Hematopoietic multipotent progenitor cell treated with erythropoietin and hydrocortisone succinate and interleukin-3 and kit ligand, for 15 days (in vitro differentiated cells): ENCODE data around the gene RYR3.
A peak's percentile ranks its signal among the peaks of the same experiment; 100 is the strongest.
"Not testable (repeated sequence)": the region's sequence is repeated elsewhere in the genome, so short reads cannot be mapped to it uniquely, and the experiment has no call there.

Experiments used
- DNase-seq: peaks from one replicate; pipeline ENCODE4 v3.0.0-alpha.2; 2015; ENCODE audit warnings: low spot score

The RYR3 gene

DNA sequence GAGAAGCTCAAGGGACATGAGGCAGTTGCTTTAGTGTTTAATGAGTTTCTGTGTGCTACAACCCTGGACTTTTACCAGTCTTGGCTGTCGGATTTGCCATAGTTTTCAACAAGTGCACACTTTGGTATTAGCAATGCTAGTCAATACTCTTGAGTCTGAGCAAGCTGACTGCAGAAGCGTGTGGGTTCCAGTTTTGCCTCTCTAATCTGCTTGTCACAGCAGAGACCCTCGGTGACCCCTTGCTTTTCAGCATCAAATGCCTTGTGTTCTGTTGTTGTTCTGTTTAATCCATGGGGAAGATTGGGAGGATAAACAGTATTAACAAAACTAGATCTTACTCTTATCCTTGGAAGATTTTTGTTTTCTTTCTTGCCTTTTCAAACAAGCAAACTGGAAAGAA, 463.2 kb downstream of the RYR3 start:
- DNase-seq = no peak

- no peak for DNase-seq
Observed at GRCh38 chr15:33778852-33779251, 468.1 kb downstream of the RYR3 start.

GRCh38 chr15:33780011-33780768, 469.4 kb downstream of the RYR3 start:
- DNase-seq = no peak

DNA sequence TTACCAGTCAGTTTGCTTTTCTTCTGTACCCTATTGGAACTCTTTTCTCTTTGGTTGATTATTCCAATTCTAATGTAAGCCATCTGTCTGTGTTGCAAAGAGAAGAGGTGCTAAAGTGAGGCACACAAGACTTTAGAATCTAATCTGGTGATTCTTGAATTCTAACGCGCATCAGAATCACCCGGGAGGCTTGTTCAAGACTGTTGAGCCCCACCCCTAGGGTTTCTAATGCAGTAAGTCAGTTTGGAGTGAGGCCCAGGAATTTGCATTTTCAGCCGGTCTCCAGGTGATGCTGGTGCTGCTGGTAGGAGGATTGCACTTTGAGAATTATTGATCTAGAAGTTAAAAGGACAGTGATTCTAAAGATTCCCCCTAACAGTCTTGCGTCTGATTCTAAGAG, 472.2 kb downstream of the RYR3 start:
- DNase-seq = no peak

DNA sequence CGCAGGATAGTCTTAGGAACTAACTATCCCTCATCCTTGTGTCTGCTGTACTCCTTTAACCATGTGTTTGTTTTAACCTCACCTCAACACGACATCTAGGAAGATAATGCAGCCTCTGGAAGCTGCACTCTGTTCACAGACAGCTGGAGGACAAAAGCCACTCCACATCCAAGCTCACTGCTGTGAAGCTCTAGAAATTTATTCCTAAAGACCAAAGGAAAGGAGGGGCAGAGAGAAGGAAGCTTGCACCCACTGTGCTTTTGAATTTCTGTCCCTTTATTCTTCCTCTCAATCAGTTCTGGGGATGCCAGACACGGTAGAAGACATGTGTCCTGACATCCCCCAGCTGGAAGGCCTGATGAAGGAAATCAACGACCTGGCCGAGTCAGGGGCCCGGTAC, 474.6 kb downstream of the RYR3 start:
- no peak for DNase-seq

GRCh38 chr15:33788906-33789540, 478.3 kb downstream of the RYR3 start:
- DNase-seq = no peak

- no peak for DNase-seq
Observed at GRCh38 chr15:33794453-33794852, 483.7 kb downstream of the RYR3 start.

- DNase-seq = no peak
Observed at GRCh38 chr15:33795070-33795469, 484.3 kb downstream of the RYR3 start.

GRCh38 chr15:33797651-33798050, 486.9 kb downstream of the RYR3 start:
- no peak for DNase-seq

GRCh38 chr15:33801954-33802353, 491.2 kb downstream of the RYR3 start:
- no peak for DNase-seq

GRCh38 chr15:33807665-33808064, 496.9 kb downstream of the RYR3 start:
- DNase-seq = peak; percentile 42

DNA sequence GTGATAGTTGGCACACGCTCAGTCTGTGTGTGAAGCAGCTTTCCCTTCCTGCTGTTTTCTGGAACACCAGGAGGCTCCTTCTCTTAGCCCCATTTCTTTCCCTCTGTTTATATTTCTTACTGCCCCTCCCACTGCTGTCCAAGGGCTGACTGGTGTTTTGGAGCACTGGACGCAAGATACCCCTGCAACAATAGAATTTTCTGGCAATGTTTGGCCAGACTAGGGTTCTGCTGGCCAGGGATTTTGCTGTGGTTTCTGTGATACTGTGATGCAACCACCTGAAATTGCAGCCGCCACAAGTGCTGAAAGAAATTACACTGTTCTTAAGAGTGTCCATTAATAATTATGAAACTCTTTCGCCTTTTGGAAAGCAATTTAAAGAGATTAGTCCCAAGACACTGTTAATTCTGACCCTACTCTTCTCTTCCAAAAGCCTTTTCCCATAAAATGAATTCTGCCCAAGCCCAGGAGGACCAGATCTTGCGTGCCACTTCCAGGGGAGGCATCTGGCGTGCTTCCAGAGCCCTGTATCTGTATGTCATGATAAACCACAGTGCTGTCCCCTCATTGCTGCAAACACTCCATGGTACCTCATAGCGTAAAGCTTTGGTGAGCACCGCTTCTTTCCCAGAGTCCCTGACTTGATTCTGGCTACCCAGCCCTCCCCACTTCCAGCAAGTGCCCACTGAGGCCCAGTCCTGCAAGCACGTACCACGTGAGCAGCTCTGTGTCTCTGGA, 498.1 kb downstream of the RYR3 start:
- peak; percentile 46 for DNase-seq

DNA sequence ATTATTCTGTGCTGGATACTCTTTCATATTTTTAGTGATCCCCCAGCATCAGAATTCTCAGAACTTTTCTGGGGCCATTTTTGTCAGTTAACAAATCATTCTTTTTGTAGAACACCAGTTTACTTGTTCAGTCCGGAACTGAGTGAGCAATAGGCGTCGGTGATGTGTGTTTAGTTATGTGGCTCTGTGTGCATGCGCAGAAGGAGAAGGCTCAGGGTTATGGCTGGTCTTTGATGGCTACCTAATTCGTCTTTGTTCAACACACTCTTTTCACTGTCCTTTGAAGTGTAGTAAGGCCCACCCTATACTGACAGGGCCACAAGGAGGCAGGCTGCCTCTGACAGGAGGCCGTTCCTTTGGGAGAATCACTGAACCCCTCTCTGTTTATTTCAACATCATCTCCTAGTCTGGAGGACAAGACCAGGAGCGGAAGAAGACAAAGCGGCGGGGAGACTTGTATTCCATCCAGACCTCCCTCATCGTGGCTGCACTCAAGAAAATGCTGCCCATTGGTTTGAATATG, 499.4 kb downstream of the RYR3 start:
- DNase-seq = no peak

DNA sequence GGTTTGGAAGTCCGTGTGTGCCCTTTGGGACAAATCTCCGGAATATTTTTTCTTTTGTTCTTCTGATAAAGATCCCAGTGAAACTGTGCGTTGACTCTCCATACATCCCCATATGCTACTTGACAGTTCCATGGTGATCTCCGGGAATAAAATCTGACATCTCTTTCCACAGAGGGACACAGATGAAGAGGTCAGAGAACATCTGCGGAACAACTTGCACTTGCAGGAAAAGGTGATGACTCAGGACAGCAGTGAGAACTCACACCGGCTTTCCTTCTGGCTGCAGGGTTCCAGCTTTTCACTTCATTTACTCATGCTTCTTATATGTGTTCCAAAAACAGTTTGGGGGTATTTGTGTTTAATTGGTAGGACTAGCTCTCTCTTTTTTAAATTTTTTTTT, 500.0 kb downstream of the RYR3 start:
- no peak for DNase-seq

DNA sequence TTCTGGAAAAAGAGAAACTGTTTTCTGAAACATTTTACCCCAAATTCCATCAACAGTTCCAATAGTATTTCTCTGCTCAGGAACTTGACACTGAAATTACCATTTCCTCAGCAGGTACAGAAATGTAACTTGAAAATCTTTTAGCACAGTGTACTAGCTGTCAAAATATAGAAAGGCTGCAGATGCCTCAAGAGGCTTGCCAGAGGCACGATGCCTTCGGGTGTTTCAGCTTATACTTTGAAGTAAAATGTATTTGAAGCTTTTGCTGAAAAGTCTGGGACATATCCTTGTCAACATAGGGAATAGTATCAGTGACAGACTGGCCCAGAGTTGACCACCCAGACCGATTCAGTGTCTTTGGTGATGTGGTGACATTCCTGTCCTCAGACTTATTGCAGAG, 503.1 kb downstream of the RYR3 start:
- DNase-seq = no peak

GRCh38 chr15:33819499-33819898, 508.7 kb downstream of the RYR3 start:
- not testable (repeated sequence) for DNase-seq

GRCh38 chr15:33822479-33822878, 511.7 kb downstream of the RYR3 start:
- no peak for DNase-seq

DNA sequence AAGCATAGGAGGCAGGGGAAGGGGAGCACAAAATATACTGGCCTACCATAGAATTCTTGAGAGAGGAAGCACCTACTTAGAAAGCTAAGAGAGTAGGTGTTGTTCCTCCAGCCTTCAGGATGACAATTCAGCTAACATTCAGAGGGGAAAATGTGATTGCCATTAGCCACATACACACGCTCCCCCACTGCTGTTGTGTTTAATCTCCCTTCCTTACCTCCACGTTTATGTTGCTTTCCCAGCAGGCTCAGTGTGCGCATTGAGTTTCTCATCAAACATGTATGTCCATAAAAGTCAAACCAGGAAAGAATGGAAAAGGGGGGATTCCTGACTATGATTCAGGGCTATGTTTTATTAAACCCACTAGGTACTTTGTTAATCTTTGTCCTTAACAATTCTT, 512.4 kb downstream of the RYR3 start:
- DNase-seq = no peak

DNA sequence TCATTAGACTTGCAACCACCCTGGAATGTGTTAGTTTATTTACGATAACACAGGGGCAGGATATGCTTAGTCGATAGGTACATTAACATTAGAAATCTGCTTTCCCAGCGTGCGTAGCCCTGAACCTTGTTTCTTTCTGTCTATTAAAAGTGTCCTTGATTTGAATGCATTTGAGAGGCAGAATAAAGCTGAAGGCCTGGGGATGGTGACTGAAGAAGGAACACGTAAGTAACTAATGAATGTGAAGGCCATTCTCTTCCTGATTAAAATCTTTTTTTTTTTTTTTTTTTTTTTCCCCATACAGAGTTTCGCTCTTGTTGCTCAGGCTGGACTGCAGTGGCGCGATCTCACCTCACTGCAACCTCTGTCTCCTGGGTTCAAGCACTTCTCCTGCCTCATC, 514.7 kb downstream of the RYR3 start:
- DNase-seq = no peak

GRCh38 chr15:33826201-33826600, 515.4 kb downstream of the RYR3 start:
- no peak for DNase-seq

DNA sequence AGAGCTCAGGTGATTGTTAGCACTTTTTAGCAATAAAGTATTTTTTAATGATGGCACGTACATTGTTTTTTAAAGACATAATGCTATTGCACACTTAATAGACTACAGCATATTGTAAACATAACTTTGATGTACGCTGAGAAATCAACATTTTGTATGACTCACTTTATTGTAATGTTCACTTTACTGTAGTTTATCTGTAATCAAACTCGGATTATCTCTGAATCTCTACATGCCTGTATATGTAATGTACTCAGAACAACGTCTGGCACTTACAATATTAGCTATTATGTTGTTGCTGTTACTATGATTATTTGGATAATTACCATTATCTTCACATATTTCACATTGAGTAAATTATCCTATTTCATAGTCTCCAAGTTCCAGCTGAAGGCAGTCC, 519.6 kb downstream of the RYR3 start:
- DNase-seq = no peak

GRCh38 chr15:33831646-33832045, 520.9 kb downstream of the RYR3 start:
- DNase-seq = no peak
